Measurements from ENCODE around the gene USH1C.

DNA sequence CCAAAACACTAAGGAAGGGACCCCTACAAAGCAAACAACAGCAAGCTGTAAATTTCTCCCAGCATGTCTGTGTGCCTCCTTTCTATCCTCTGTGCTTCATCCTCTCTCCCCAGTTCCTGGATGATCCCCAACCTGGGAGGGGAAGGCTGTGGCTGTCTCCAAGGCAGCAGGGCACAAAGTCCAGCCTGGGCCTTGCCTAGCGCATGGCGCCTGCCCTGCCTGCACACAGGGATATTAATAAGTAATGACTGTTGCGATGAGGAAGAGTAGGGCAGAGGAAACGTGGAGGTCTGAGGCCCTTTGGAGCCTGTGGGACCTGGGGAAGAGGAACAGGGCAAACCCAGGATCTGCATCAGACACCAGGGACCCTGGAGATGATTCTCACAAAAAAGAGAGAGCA, 2.0 kb downstream of the USH1C start:
- TF ChIP-seq, protein P1, sequence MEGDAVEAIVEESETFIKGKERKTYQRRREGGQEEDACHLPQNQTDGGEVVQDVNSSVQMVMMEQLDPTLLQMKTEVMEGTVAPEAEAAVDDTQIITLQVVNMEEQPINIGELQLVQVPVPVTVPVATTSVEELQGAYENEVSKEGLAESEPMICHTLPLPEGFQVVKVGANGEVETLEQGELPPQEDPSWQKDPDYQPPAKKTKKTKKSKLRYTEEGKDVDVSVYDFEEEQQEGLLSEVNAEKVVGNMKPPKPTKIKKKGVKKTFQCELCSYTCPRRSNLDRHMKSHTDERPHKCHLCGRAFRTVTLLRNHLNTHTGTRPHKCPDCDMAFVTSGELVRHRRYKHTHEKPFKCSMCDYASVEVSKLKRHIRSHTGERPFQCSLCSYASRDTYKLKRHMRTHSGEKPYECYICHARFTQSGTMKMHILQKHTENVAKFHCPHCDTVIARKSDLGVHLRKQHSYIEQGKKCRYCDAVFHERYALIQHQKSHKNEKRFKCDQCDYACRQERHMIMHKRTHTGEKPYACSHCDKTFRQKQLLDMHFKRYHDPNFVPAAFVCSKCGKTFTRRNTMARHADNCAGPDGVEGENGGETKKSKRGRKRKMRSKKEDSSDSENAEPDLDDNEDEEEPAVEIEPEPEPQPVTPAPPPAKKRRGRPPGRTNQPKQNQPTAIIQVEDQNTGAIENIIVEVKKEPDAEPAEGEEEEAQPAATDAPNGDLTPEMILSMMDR (IDR thresholded peaks at IDR 0.05), result no peak
- TF ChIP-seq POLR2A (IDR thresholded peaks at IDR 0.05), result no peak

Data from ovary (tissue), 3 donors.